Vagina (tissue), 2 donors: ENCODE results near the gene DZANK1.

Experiments used
- POLR2A ChIP-seq, 2 donors: fragments of 450-650 bp; IDR thresholded peaks; one replicate each; pipeline ENCODE4 v1.6.1; 2017; ENCODE audit warnings: antibody characterized with exemption in 2 of 2, mild to moderate bottlenecking in 2 of 2, moderate library complexity in 2 of 2
- TF ChIP-seq, protein P1 (sequence below), 3 experiments: fragments of 450-650 bp in 2 of 3; fragments of 200-600 bp in 1 of 3; sonication (generic) in 1 of 3; IDR thresholded peaks; one replicate each; pipeline ENCODE4 v1.5.1; 2017 to 2019; ENCODE audit warnings: antibody characterized with exemption in 3 of 3, mild to moderate bottlenecking in 2 of 3, moderate library complexity in 2 of 3

DNA sequence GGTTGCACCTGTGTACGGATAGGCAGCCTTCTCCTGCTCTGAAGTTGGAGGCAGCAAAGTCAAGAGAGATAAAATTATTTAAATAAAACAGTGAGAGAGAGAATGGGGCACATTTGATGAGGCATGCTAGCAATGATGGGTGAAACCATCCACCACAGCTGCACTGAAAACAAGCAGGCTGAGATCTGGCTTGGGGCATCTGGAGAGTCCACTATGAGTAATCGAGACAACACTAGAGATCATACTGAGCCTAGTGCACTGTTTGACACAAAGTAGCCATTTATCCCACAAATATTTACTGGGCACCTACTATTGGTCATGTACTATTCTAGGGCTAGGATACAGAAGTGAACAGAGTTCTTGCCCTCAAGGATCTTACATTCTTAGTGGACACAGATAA lies 66.4 kb downstream of the DZANK1 start:
- no peak for TF ChIP-seq POLR2A (IDR thresholded peaks at IDR 0.05)
- TF ChIP-seq, protein P1, sequence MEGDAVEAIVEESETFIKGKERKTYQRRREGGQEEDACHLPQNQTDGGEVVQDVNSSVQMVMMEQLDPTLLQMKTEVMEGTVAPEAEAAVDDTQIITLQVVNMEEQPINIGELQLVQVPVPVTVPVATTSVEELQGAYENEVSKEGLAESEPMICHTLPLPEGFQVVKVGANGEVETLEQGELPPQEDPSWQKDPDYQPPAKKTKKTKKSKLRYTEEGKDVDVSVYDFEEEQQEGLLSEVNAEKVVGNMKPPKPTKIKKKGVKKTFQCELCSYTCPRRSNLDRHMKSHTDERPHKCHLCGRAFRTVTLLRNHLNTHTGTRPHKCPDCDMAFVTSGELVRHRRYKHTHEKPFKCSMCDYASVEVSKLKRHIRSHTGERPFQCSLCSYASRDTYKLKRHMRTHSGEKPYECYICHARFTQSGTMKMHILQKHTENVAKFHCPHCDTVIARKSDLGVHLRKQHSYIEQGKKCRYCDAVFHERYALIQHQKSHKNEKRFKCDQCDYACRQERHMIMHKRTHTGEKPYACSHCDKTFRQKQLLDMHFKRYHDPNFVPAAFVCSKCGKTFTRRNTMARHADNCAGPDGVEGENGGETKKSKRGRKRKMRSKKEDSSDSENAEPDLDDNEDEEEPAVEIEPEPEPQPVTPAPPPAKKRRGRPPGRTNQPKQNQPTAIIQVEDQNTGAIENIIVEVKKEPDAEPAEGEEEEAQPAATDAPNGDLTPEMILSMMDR (IDR thresholded peaks at IDR 0.05) = no peak
